OCI-LY3 (cell line): ENCODE measurements around the gene HCN1.

Experiments used
- H2AFZ ChIP-seq: fragments of 200-600, 300-600 bp; shearing (Covaris generic); 2 replicates; pipeline ENCODE4 v1.6.0; 2014; ENCODE audit warnings: antibody characterized with exemption, low read depth, low read length
- H3K27ac ChIP-seq: fragments of 200-600, 300-600 bp; sonication (generic); 2 replicates; pipeline ENCODE4 v1.5.1; 2014; ENCODE audit warnings: mild to moderate bottlenecking, low read length, moderate library complexity, mixed read lengths
- H3K27me3 ChIP-seq: fragments of 200-600, 300-600 bp; sonication (generic); 2 replicates; pipeline ENCODE4 v1.6.1; 2014; ENCODE audit warnings: low read depth, low read length, mixed read lengths
- H3K36me3 ChIP-seq: fragments of 200-600, 300-600 bp; sonication (generic); replicated peaks from 2 replicates; pipeline ENCODE3; 2014; ENCODE audit warnings: low read depth, low read length, mixed read lengths
- H3K4me1 ChIP-seq: fragments of 300-600, 200-600 bp; sonication (generic); 2 replicates; pipeline ENCODE4 v1.6.1; 2014; ENCODE audit warnings: low read length, mixed read lengths
- H3K4me2 ChIP-seq: fragments of 200-600, 300-600 bp; sonication (generic); 2 replicates; pipeline ENCODE4 v1.6.1; 2014; ENCODE audit warnings: low read length, mixed read lengths
- H3K4me3 ChIP-seq: fragments of 300-600, 200-600 bp; sonication (generic); 2 replicates; pipeline ENCODE4 v1.5.1; 2014; ENCODE audit warnings: antibody characterized with exemption, mild to moderate bottlenecking, low read length, moderate library complexity
- H3K79me2 ChIP-seq: fragments of 300-600, 200-600 bp; shearing (Covaris generic); 2 replicates; pipeline ENCODE4 v1.6.1; 2014; ENCODE audit warnings: mild to moderate bottlenecking, low read length, mixed read lengths
- H3K9ac ChIP-seq: fragments of 300-600, 200-600 bp; shearing (Covaris generic); 2 replicates; pipeline ENCODE4 v1.6.0; 2014; ENCODE audit warnings: mild to moderate bottlenecking, low read length, moderate library complexity
- H3K9me3 ChIP-seq: fragments of 200-600, 300-600 bp; shearing (Covaris generic); 2 replicates; pipeline ENCODE4 v1.6.1; 2014; ENCODE audit warnings: low read length, mixed read lengths; ENCODE audit not compliant: insufficient read depth
- H4K20me1 ChIP-seq: fragments of 200-600, 300-600 bp; sonication (generic); 2 replicates; pipeline ENCODE4 v1.6.1; 2016; ENCODE audit warnings: low read length, mixed read lengths; ENCODE audit not compliant: insufficient read depth
- CTCF ChIP-seq: fragments of 200-600, 300-600 bp; sonication (generic); IDR thresholded peaks from 2 replicates; pipeline ENCODE4 v1.5.1; 2014; ENCODE audit warnings: antibody characterized with exemption, low read length, low read depth
- EZH2phosphoT487 ChIP-seq: fragments of 200-600 bp; shearing (Covaris generic); IDR thresholded peaks from 2 replicates; pipeline ENCODE4 v1.6.1; 2018; ENCODE audit warnings: antibody characterized with exemption, mixed run types, low read depth

The HCN1 gene

GRCh38 chr5:45696206-45696836 lies at the start of gene HCN1:
Gene HCN1, minus strand, starts transcription at chr5:45696380.
- Histone ChIP-seq H3K36me3 (no peaks in the 10 kb centered on the region), H3K9ac (no peak within 1 kb of the TSS), H3K4me1 (no peaks in the 10 kb centered on the region), H3K79me2 (no peaks in the 10 kb centered on the region), H2AFZ (no peak within 1 kb of the TSS), H4K20me1 (no peaks in the 10 kb centered on the region), H3K27me3 (no peaks in the 10 kb centered on the region), H3K4me3 (no peak within 1 kb of the TSS), H3K4me2 (no peak within 1 kb of the TSS), H3K27ac (no peak within 1 kb of the TSS), H3K9me3 (no peaks in the 10 kb centered on the region)
- TF ChIP-seq EZH2phosphoT487, result no peak
- TF ChIP-seq CTCF, result no peak

GRCh38 chr5:45741110-45741509 lies 44.9 kb upstream of the HCN1 start:
- Histone ChIP-seq H3K36me3 (no peaks in the 10 kb centered on the region), H3K27me3 (no peaks in the 10 kb centered on the region), H3K9me3 (no peaks in the 10 kb centered on the region), H3K4me1 (no peaks in the 10 kb centered on the region), H3K4me2 (no peak overlapping the region), H3K79me2 (no peaks in the 10 kb centered on the region), H3K9ac (no peak overlapping the region), H4K20me1 (no peaks in the 10 kb centered on the region), H2AFZ (no peak overlapping the region), H3K4me3 (no peak overlapping the region), H3K27ac (no peak overlapping the region)
- no peak for TF ChIP-seq CTCF
- no peak for TF ChIP-seq EZH2phosphoT487

- Histone ChIP-seq H3K27me3 (no peaks in the 10 kb centered on the region), H3K27ac (no peak overlapping the region), H3K4me2 (no peak overlapping the region), H4K20me1 (no peaks in the 10 kb centered on the region), H3K4me3 (no peak overlapping the region), H3K9ac (no peak overlapping the region), H3K9me3 (no peaks in the 10 kb centered on the region), H3K79me2 (no peaks in the 10 kb centered on the region), H2AFZ (no peak overlapping the region), H3K4me1 (no peaks in the 10 kb centered on the region), H3K36me3 (no peaks in the 10 kb centered on the region)
- TF ChIP-seq EZH2phosphoT487, result no peak
- TF ChIP-seq CTCF, result no peak
Measured at GRCh38 chr5:45737153-45737552, 41.0 kb upstream of the HCN1 start.

GRCh38 chr5:45725537-45725936 lies 29.4 kb upstream of the HCN1 start:
- Histone ChIP-seq H2AFZ (no peak overlapping the region), H3K4me1 (no peaks in the 10 kb centered on the region), H3K36me3 (no peaks in the 10 kb centered on the region), H3K4me3 (no peak overlapping the region), H3K79me2 (no peaks in the 10 kb centered on the region), H3K9me3 (no peaks in the 10 kb centered on the region), H3K9ac (no peak overlapping the region), H4K20me1 (no peaks in the 10 kb centered on the region), H3K4me2 (no peak overlapping the region), H3K27ac (no peak overlapping the region), H3K27me3 (no peaks in the 10 kb centered on the region)
- TF ChIP-seq EZH2phosphoT487 (no peak), CTCF (no peak)
